Measurements from ENCODE around the gene ARSI.

ARSI gene

DNA sequence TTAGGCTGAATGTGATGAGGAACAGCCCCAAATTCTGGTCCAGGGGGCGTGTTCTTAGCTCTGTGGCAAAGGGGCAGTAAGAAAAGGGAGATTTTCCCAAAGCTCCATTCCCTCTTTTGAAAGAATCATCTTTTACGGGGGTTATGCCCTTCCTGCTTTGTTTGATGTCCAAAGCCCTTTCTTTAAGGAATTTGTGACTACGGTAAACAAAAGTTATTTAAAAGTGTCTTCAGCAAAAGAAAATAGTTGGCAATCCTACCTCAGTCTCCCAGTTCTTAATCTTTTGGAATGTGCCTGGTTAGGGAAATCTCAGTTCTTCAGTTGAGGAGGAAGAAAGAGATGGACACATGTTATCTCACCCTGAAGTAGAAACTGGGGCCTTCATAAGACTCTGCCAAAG, 24.4 kb upstream of the ARSI start:
- DNase-seq (ENCODE audit: low read depth in 3 of 3): no peak

DNA sequence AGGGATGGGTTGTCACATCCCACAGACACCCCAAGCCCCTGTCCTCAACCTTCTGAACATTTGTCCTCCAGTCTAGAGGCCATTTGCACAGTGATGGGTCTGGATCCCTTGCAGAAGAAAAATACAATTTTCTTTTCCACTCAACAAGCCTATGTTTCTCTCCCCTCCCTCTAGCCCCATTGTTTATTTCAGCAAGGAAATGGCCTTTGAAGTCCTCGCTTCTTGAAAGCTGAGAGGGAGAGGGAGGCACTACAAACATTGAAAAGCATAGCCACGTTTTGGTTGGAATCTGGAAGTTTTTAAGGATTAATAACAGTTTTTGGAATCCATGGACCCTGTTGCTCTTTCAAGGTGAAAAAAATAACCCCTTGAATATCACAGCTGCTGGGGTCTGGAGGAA, 24.0 kb upstream of the ARSI start:
- no peak for DNase-seq (ENCODE audit: low read depth in 3 of 3)

DNA sequence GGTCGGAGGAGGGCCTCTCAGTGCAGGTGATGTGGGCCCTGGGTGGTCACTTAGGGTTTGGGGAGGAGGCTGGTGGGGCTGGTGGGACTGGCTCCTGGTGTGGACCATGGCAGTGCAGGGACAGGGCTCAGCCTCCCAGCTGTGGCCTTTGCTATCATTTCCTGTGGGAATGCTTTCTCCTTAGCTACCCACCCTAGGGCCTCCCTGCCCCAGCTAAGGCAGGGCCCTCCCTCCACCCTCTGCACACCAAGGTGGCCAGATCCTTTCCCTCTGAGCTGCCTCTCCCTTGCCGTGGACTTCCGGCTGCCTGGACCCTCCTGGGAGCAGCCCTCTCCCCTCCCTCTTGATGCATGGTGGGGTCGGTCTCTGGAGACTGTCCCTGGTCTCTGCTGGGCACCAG, 22.7 kb upstream of the ARSI start:
- DNase-seq (ENCODE audit: low read depth in 3 of 3): no peak

DNA sequence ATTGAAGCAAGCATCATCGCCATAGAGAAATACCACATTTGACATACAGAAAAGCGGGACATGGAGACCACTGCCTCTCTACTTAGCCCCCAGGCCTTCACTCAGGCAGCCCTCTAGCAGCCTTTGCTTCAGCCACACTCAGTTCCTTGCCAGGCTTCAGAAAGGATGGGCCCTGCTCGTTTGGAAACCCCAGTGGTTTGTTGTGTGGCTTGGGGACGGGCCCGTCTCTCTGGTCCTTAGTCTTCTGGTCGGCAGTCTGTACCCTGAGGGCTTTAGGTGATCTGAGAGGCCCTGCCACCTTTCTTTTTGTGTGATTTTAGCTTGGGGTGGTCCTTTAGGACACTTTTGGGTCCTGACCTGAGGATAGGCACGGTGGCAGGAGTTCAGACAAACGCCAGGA, 21.1 kb upstream of the ARSI start:
- DNase-seq (ENCODE audit: low read depth in 3 of 3): no peak

DNA sequence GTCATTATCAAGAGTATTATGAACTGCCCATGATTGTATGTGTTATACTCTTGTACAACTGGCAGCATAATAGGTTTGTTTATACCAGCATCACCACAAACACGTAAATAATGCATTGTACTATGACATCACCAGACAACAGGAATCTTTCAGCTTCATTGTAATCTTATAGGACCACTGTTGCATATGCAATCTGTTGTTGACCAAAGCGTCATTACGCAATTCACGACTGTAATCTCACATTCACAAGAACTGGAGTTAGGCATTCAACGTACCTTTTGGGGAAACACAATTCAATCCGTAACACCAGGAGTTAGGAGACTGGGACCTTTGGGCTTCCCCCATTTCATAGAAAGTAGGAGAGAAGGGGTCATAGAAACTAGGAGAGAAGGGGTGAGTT, 20.4 kb upstream of the ARSI start:
- no peak for DNase-seq (ENCODE audit: low read depth in 3 of 3)

DNA sequence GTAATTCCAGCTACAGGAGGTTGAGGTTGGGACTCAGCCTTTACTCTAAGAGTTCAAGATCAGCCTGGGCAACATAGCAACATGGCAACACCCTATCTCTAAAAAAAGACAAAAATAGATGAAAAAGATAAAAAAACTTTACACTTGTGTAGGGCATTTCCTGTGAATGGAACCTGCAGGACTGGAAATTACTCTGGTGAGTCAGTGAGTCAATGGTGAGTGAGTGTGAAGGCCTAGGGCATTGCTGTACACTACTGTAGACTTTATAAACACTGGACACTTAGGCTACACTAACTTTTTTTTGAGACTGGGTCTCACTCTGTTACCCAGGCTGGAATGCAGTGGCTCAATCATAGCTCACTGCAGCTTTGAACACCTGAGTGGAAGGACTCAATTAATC, 19.5 kb upstream of the ARSI start:
- DNase-seq (ENCODE audit: low read depth in 3 of 3): no peak

DNA sequence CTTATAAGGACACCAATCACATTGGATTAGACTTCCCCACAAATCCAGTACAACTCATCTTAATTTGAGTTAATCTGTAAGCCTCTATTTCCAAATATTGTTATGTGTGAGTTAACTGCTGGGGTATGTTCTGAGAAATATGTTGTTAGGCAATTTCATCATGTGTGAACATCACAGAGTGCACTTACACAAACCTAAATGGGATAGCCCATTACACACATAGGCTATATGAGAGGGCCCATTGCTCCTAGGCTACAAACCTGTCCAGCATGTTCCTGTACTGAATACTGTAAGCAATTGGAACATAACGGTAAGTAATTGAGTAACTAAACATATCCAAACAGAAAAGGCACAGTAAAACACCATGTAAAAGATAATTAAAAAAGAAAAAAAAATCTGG, 19.1 kb upstream of the ARSI start:
- DNase-seq (ENCODE audit: low read depth in 3 of 3): no peak

DNA sequence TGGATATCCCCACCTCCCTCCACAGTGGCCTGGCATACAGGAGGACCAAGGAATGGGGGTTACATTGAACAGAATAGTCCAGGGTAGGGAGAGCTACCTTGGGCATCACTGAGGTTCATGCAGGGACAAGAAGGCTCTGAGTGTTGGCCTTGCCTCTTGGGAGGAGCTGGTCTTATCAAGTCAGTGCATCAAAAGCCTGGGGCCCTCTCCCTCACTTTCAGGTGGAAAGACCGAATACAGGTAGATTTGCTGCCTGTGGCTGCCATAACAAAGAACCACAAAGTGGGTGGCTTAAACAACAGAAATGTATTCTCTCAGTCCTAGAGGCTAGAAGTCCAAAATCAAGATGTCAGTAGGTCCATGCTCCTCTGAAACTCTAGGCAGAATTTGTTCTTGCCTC, 18.5 kb upstream of the ARSI start:
- no peak for DNase-seq (ENCODE audit: low read depth in 3 of 3)

DNA sequence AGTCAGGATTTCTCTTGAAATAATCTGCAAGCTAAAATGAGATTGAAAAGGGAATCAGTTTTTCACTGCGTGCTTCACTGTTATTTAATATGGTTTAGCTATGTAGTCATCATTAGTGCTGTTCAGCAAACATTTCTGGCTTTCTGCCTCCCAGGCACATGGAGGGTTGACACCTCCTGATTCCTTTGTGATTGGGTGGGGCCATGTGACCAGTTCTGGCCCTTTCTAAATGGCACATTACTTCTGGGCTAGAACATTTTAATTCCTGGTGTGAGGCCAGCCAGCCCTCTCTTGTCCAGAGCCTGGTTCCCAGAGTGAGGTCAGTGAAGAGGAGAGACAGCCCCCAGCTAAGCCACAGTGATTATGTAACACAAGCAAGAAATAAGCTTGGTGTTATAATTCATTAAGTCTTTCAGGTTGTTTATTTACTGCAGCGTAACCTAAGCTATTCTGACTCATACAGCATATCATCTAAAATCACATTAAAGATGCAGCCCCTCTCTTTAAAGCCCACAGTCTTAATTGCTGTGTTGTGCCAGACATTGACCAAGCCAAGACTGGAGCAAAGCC, 17.4 kb upstream of the ARSI start:
- DNase-seq (ENCODE audit: low read depth in 3 of 3): no peak

DNA sequence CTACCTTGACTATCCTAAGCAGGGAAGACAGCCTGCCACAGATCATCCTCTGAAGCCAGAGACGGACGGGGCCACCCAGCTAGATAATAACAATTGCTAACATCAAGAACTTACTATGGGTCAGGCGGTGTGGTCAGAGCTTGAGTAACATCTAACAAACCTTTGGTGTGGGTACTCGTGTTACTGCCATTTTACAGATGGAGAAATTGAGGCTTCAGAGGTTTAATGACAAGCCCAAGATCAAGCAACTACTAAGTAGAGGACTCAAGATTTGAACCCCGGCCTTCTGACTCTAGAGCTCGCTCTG, 16.7 kb upstream of the ARSI start:
- DNase-seq (ENCODE audit: low read depth in 3 of 3): no peak

DNA sequence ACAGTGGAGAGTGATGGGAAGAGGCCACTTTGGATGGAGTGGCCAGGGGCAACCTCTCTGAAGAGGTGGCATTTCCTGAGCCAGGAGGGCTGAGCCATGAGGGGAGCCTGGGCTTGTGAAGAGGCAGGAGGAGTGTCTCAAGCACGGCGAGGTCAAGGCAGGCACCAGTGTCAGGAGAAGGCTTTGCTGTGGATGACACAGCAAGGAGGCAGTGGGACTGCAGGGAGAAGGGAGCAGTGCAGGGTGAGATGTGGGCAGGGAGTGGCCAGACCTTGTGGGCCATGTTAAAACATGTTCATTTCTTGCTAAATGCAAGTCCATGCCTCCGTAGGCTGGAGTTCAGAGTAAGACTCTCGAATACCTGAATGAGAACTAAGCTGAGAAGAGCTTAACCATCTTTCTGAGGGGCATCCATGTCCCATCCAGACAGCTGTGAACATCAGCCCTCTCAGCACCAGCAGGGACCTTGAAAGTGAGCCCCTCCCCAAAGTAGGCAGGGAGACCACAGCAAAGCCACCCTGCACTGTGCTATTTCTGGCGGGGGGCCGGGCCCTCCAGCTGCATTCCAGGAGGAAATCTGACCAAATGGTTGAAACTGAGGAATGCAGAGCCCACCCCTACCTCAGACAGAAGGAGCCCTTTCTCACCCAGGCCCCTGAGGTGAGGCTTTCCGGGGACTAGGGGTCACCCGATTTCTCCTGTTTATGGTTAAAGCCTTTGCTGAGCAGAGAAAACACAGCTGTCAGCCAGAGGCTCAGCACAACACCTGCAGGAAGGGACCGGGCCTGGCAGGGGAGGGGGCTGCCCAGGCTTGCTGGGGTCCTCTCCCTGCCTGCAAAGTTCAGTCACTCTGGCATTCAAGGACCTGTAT, 16.1 kb upstream of the ARSI start:
- DNase-seq (ENCODE audit: low read depth in 3 of 3): no peak

DNA sequence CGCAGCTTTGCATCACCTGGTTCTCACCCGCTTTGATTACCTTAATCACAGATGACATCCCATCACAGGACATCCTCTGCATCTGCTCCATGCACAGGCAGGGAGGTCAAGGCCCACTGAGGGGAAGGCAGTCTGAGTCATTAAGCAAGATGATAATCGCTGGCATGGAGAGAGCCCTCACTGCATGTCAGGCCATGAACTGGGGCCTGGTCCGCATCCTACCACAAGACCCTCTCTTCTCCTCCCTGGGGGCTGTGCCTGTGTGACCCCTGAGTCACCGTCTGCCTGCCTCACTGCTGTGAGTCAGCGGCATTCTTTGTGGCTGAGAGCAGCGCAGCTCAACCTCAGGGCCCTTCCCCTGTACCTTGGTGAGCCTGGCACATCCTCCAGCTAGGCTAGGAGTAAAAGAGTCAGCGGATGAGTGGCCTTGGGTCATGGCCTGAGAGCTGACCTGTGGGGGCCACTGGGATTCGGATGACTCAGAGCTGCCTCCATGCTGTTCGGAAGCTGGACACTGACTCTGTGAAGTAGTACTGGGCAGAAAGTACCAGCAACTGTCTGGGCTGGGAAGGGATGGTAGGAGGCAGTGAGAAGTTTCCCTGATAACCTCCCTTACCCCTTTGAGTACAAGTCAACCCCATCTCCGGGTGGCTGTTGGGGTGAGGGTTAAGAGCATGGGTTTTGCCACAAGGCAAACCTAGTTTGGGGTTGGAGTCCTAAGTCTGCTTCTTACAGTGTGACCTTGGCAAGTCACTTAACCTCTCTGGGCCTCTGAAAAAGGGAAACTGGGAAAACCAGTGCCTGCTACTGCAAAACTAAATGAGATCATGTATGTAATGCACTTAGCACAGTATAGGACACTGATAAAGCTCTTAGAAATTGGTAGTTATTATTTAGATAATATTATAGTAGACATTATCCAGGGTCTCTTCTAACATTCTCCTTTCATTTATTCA, 14.6 kb upstream of the ARSI start:
- no peak for DNase-seq (ENCODE audit: low read depth in 3 of 3)

DNA sequence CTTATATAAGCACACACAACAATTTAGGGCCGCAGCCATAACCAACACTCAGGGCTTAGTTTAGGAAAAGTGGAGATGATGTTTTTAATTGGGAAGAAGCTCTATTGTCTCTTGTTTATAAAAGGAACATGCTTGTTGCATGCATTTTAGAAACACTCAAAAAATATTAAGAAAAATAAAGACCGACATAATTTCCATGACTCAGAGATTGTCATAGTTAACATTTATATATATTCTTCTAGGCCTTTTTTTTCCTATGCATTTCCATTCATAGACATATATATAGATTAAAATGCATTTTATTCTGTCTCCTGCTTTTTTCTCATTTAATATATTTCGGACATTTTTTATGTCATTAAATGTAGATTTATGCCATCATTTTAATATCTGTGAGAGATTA, 13.6 kb upstream of the ARSI start:
- no peak for DNase-seq (ENCODE audit: low read depth in 3 of 3)

DNA sequence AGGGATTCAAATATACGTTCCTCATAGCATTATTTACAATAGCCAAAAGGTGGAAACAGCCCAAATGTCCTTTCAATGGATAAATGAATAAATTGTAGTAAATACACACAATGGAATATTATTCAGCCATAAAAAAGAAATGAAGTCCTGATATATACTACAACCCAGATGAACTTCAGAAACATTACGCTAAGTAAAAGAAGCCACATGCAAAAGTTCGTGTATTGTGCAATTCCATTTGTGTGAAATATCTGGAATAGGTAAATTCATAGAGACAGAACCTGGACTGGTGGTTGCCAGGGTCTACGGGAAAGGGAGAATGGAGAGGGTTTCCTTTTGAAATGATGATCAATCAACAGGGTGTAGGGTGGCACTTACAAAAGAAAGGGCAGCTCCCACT, 12.5 kb upstream of the ARSI start:
- DNase-seq (ENCODE audit: low read depth in 3 of 3): no peak

DNA sequence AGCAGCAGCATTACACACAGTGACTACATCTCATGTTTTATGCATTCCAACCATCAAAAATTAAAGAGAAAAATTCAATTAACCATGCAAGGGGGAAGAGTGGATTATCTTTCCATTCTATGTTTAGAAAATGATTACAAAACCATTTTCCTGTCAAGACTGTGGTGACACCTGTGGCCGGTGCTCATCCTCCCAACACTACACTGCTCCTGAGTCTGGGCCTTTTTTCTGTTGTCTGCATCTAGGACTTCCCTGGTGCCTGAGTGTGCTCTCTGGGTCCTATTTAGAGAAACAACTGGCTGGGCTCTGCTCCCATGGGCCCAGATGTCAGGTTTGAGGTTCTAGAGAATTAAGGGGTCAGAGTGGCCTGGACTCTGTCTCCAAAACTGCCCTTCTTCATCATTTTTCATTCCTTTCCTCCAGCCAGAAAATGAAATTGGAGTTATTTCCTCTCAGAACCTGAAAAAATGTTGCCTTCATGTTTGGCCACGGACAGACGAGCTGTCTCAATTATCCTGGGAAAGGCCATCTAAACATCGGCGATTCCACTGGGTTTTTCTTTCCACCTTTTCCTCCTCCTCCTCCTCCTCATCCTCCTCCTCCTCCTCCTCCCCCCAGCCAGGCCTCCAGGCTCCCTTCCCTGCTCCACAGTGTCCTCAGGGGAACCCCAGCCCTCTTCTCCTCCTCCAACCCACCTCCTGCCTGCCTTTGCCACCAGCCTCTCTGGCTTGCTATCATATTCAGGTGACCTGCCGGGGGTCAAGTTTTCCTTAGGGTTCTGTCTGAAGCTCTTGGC, 11.4 kb upstream of the ARSI start:
- DNase-seq (ENCODE audit: low read depth in 3 of 3): no peak

DNA sequence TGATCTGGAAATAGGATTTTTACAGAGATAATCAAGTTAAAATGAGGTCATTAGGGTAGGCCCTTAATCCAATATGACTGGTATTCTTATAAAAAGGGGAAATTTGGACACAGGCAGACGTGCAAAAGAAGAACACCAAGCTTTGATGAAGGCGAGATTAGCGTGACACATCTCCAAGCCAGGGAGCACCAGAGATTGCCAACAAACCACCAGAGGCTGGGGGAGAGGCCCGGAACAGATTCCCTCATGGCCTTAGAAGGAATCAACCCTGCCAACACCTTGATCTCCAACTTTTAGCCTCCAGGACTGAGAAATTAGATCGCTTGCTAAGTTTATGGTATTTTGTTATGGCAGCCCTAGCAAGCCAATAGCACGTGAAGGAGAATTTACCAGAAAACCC, 10.8 kb upstream of the ARSI start:
- DNase-seq (ENCODE audit: low read depth in 3 of 3): no peak

DNA sequence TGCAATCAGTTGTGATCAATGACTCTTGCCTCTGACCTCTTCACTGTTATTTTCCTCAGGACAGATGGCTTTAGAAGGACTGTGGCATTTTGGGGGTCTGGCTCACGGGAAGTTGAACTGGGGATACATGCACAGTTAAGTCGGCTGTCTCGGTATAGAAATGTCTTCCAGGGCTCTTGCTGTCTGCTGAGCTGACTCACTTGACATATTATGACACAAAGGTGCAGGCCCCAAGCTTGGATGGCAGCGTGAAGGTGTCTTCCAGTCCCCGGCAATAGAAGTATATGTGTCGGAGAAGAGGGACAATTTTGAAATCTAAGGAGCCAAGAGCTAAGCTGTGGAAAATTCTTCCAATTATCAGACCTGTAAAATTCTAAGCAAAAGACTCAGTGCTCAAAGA, 9.8 kb upstream of the ARSI start:
- no peak for DNase-seq (ENCODE audit: low read depth in 3 of 3)

DNA sequence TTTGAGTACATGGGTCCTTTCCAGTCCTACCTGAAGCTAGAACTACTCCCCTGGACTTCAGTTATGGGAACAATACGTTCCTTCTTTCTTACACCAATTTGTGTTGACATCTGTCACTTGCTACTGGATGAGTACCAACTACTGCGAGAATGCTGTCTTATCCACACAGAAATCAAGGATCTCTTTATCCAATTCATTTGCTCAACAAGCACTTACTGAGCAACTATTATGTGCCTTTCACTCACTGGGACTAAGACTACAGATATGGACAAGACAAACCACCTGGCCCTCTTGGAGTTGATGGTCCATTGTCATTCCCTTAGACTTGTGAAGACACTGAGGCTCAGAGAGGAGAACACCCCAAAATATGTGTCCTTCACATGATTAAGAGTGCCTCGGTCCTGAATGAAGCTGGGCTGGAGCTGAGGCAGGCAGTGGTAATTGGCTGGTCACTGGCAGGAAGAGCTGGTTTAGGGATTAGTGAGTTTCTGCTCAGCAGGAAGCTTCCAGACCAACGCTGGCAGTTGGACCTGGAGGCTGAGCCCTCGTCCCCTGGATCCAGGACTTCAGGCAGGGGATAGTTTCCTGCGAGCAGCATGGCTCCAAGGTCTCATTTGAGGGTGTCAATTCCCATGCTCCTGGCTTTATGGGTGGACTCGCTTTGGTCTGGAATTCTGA, 8.4 kb upstream of the ARSI start:
- no peak for DNase-seq (ENCODE audit: low read depth in 3 of 3)

DNA sequence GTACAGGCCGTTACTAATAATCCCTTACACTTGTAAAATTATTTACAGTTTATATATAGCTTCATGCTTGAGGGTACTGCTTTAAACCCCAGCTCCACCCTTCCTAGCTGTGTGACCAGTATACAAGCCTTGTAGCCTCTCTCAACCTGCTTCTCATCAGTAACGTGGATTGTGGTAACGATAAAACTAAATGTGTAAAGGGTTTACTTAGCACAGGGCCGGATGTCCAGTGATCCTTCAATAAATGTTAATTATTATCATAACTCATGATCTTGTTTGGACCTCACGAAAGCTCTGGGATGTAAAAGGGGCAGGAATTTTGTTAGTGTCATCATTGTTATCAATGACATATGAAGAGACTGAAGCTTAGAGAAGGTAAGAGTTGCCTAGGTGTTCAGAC, 7.5 kb upstream of the ARSI start:
- DNase-seq (ENCODE audit: low read depth in 3 of 3): no peak

DNA sequence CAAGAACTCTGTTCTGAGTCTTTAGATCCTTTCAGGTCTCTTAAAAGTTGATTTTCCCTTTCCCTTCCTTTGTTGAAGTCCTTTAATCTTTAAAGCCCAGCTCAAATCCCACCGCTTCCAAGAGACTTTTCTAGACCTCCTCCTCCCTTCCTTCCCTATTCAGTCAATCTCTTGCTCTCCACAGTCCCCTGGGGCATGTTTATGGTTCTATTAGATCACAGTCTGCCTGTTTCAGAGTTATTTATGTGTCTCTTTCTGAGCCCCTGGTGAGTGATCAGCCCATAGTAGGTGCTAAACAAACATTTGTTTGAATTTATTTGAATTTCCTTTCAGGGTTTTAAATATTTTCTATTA, 7.2 kb upstream of the ARSI start:
- no peak for DNase-seq (ENCODE audit: low read depth in 3 of 3)

DNA sequence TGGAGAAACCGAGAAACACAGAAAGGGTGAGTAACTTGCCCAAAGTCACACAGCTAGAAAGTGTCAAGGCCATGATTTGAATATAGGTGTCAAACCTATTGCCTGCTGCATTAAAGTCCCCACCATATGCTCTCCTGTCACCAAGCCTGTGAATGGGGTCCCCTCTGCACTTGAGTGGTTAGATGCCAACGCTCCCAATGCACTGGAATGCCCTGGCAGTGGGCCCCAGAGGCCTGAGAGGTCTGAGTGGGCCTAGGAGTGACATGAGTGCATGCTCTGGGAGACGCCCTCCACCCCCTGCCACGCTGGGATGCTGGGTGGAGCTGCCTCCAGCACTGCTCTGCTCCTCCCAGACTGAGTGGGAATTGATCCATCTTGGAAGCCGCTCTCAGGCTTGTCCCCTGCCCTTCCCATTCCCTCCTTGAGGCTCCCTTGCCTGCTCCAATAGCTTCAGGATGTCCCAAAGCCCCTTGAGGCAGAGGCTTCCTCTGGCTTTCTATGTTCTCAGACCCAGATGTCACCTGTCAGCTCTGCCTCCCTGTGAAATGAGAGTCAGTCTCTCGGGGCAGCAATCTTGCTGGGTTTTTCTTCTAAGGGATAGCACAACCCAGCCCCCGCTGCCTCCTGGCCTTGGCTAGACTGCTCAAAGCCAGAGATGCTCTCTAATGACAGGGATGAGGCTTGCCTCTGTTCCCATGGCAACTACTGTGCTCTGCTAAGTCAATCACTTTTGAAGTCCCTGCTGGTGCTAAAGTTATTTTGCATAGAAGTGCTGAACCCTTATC, 6.6 kb upstream of the ARSI start:
- DNase-seq (ENCODE audit: low read depth in 3 of 3): no peak

All from stimulated activated CD4-positive, alpha-beta T cell treated with anti-CD3 and anti-CD28 coated beads, TNF-alpha, amount 100 ng/mL, for 24 hours (primary cell).